Measurements from ENCODE around the gene GH2.
"Not testable (repeated sequence)": the region's sequence is repeated elsewhere in the genome, so short reads cannot be mapped to it uniquely, and the experiment has no call there.

The GH2 gene

DNA sequence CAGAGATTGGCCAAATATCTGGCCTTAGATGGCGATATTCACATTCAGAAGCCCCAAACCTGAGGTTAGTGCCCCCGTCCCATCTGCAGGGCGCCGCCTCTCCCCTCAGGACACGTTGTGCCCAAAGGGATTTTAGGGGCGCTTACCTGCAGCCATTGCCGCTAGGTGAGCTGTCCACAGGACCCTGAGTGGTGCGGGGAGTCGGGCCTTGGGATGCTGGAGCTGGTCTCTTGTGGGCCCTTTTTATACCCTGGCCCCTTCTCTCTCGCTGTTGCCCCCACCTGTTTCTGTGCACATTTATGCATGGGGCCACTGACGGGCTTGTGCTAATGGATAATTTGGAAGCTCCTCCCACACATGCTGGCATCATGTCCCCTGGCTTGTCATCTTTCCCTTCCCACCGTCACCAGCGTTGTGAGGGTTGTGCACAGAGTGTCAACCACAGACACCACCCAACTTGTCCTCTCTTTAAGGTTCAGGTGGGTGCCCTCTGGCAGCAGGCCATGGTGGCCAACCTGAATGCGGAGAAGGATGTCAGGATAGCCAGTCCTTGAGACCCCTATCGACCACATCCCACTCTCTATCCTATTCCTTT is 29.4 kb upstream of the GH2 start, which contains the start of gene CSHL1:
Gene CSHL1, minus strand, starts transcription at position 218 of the 595 bp plus-strand sequence. Its CDS starts 62 bp downstream, at position 156.
- DNase-seq (ENCODE audit: low read depth), result no peak

DNA sequence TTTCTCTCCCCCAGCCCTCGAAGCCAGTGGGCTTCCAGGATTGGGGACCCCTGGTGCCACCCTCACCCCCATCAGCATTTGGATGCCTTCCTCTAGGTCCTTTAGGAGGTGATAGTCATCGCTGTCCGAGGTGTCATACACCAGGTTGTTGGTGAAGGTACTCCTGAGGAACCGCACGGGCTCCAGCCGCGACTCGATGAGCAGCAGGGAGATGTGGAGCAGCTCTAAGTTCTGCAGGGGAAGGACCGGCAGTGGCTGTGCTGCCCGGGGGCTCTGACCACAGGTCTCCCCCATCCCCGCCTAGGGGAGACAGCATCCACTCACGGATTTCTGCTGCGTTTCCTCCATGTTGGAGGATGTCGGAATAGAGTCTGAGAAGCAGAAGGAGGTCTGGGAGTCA is 28.4 kb upstream of the GH2 start:
- no peak for DNase-seq (ENCODE audit: low read depth)

DNA sequence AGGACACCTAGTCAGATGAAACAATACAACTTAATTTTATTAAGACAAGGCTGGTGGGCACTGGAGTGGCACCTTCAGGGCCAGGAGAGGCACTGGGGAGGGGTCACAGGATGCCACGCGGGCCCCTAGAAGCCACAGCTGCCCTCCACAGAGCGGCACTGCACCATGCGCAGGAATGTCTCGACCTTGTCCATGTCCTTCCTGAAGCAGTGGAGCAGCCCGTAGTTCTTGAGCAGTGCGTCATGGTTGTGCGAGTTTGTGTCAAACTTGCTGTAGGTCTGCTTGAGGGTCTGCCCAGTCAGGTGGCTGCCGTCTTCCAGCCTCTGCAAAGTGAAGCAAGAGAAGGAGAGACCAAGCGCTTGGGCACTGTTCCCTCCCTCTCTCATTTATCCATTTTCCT is 27.8 kb upstream of the GH2 start:
- DNase-seq (ENCODE audit: low read depth), result not testable (repeated sequence)

DNA sequence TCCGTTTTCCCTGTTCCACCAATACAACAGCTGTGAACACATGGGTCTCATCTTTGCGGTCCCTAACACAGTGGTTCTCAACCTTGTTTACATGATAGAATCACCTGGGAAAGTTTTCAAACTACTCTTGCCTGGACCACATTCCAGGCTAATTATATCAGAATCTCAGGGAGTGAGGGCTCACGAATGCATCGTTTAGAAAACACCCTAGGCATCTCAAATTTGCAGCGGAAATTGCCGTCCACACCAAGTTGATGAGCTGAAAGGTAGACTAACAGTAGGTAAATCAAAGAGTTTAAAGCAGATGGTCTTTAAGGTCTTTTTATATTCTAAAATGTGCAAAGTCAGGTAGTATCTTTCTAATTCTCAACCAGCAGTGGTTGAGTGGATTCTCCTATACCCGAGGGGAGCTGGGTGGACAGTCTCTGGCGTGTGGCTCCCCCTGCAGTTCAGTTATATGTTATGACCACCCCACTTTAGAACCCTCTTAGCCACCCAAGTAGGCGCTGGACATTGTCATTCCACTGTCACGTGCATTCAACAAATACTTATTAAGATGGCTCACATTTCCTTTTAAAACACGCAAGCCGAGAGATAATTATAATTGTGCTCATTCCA is 25.5 kb upstream of the GH2 start:
- not testable (repeated sequence) for DNase-seq (ENCODE audit: low read depth)

DNA sequence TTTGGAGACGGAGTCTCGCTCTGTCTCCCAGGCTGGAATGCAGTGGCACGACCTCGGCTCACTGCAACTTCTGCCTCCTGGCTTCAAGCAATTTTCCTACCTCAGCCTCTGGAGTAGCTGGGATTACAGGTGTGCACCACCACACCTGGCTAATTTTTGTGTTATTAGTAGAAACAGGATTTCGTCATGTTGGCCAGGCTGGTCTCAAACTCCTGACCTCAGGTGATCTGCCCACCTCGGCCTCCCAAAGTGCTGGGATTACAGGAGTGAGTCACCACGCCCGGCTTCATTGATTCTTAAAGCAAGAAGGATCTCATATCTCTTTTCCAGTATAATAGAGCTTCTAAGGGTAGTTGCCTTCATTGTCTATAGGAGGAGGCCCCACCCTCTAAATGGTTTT is 23.1 kb upstream of the GH2 start:
- DNase-seq (ENCODE audit: low read depth), result not testable (repeated sequence)

DNA sequence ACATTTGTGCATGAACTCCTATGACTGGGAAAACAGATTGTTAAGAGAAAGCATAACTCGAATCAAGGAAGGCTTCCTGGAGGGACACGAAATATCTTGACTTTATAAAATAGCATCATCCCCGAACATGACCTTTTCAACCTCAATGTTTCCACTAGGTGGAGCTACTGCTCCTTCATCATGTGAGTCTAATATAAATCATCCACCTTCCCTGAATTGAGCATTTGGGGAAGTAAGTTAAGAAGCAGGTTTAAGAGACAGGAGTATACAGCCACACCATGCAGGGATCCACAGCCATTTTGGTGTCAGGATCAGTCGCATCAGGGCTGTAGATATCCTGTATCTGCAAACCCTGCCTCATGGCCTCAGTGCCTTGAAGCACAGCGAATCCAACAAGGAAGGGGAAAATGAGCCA is 22.1 kb upstream of the GH2 start:
- DNase-seq (ENCODE audit: low read depth), result not testable (repeated sequence)

DNA sequence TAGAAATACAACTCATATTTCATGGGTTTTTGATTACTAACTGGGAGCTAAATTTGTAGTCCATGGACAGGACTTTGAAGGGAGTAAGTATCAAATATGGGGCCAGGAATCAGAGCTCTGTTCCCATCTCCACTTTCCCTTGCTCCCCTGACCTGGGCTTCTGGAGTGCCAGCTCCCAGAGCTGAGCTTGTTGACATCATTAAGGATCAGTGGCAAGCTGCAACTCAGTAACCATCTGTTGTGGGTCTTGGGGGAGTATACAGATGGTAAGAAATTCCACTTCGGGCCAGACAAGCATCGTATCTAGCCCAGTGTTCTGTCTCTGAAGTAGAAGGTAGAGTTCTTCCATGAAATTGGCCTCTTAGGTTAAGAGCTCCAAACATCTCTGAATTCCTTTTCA is 20.2 kb upstream of the GH2 start:
- not testable (repeated sequence) for DNase-seq (ENCODE audit: low read depth)

DNA sequence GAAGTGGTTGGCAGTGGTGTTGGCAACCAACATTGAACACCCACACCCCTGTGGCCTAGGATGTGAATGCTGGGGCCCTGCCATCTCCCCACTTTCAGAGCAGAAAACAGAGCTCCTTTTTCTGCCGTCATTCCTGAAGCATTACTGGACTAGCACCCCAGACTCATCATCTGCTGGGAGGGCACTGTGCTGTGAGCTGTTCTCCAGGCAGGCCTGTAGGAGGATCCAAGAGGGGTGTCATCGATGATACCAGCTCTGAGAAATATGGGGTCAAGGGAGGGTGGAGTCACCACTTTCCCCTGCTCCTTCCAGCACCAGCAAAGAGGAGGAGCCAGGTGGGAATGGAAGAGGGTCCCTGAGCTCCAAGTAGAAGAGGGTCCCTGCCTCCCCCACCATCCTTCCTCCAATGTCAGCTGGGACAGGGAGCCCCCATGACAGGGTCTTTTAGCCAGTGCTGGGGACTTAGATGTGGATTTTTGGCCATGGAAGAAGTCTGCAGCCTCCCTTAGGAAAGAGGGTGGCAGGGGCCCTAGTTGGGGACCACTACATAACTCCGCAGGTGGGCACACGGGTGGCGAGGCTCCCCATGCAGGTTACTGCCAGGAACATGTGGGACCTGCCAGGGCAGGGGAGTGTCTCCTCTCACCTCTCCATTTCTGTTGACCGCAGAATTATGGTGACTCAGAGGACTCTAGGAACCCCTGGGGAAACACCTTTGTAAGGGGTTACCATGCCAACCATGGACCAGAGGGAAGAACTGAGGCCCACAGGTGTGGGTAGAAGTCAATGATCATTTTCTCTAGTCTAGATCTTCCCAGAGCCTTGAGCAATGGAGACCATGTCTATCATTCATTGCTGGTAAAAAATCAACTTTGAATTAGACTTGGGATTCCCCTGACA is 17.4 kb upstream of the GH2 start:
- not testable (repeated sequence) for DNase-seq (ENCODE audit: low read depth)

DNA sequence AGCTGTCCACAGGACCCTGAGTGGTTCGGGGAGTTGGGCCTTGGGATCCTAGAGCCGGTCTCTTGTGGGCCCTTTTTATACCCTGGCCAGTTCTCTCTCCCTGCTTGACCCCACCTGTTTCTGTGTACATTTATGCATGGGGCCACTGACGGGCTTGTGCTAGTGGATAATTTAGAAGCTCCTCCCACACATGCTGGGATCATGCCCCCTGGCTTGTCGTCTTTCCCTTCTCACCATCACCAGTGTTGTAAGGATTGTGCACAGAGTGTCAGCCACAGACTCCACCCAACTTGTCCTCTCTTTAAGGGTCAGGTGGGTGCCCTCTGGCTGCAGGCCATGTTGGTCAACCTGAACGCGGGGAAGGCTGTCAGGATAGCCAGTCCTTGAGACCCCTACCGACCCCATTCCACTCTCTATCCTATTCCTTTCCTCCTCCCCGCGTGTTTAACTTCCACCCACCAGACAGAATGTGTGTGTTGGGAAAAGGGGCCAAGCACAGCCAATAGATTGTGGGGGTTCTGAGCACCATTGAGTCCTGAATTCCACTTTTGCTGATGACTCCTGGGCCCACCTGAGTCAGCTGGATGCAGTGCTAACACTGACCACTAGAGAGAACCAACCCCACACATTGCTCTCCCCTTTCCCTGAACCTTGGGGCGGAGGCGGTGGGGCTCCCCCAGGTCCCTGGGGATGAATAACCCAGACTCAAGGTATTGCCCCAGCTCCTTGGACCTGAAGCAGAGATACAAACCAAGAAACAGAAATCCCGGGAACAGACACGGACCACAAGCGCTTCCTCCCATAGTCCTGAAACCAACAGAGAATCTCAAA is 15.0 kb upstream of the GH2 start, which contains the start of gene CSH1:
Gene CSH1, minus strand, starts transcription at position 51 of the 831 bp plus-strand sequence. CDS start 63 bp downstream, outside the sequence.
- DNase-seq (ENCODE audit: low read depth), result not testable (repeated sequence)

DNA sequence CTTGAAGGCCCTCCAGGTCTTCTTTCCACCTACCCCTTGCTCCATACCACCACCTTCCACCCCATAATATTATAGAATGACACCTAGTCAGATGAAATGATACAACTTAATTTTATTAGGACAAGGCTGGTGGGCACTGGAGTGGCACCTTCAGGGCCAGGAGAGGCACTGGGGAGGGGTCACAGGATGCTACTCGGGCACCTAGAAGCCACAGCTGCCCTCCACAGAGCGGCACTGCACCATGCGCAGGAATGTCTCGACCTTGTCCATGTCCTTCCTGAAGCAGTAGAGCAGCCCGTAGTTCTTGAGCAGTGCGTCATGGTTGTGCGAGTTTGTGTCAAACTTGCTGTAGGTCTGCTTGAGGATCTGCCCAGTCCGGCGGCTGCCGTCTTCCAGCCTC is 13.1 kb upstream of the GH2 start:
- DNase-seq (ENCODE audit: low read depth), result not testable (repeated sequence)

DNA sequence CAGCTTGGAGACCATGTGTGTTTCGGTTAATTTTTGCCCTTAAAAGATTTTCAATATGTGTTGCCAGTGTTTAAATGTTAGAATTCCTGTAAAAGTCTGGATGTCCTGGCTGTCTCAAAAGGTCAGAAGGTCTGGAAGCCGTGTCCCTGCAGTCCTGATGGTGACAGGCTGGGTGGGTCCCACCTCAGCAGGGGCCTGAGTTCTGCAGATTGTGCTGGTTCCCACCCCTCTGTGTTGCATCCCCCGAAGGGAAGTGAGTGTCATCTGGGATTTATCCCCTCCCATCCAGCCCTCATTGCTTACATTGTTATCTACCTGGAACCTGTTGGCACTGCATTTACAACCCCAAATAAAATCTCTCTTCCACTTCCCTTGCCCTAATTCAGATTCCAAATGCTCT is 12.3 kb upstream of the GH2 start:
- not testable (repeated sequence) for DNase-seq (ENCODE audit: low read depth)

DNA sequence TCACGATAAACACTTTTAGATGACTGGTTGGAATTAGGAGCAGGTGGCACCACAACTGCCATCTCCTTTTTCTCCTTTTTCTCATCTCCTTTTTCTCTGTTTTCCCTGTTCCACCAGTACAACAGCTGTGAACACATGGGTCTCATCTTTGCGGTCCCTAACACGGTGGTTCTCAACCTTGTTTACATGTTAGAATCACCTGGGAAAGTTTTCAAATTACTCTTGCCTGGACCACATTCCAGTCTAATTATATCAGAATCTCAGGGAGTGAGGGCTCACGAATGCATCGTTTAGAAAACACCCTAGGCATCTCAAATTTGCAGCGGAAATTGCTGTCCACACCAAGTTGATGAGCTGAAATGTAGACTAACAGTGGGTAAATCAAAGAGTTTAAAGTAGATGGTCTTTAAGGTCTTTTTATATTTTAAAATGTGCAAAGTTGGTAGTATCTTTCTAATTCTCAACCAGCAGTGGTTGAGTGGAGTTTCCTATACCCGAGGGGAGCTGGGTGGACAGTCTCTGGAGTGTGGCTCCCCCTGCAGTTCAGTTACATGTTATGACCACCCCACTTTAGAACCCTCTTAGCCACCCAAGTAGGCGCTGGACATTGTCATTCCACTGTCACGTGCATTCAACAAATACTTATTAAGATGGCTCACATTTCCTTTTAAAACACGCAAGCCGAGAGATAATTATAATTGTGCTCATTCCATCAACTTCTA is 10.7 kb upstream of the GH2 start:
- not testable (repeated sequence) for DNase-seq (ENCODE audit: low read depth)

DNA sequence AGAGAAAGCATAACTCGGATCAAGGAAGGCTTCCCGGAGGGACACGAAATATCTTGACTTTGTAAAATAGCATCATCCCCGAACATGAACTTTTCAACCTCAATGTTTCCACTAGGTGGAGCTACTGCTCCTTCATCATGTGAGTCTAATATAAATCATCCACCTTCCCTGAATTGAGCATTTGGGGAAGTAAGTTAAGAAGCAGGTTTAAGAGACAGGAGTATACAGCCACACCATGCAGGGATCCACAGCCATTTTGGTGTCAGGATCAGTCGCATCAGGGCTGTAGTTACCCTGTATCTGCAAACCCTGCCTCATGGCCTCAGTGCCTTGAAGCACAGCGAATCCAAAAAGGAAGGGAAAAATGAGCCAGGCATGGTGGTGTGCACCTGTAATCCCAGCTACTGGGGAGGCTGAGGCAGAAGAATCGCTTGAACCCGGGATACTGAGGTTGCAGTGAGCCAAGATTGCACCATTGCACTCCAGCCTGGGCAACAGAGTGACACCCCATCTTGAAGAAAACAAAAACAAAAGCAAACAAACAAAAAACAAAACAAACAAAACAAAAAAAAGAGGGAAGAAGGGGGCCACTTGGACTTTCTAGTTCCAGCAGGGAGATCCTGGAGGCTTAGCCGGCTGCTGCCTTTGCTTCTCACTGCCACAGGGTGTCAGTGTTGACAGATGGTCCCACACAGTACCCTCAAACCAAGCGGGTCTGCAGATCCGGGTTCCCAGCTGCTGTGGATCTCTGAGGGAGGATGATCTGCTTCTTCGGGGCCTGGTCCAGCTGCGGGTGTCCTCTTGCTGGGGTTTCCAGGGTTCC is 7.5 kb upstream of the GH2 start:
- not testable (repeated sequence) for DNase-seq (ENCODE audit: low read depth)

DNA sequence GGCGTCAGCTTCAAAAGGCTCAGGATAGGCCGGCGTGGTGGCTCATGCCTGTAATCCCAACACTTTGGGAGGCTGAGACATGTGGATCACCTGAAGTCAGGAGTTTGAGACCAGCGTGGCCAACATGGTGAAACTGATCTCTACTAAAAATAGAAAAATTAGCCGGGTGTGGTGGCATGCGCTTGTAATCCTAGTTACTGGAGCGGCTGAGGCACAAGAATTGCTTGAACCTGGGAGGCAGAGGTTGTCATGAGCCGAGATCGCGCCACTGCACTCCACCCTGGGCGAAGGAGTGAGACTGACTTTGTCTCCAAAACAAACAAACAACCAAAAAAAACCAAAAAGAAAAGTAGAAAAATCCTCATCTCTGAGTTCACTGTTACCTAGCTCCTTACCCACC is 3.4 kb upstream of the GH2 start:
- not testable (repeated sequence) for DNase-seq (ENCODE audit: low read depth)

DNA sequence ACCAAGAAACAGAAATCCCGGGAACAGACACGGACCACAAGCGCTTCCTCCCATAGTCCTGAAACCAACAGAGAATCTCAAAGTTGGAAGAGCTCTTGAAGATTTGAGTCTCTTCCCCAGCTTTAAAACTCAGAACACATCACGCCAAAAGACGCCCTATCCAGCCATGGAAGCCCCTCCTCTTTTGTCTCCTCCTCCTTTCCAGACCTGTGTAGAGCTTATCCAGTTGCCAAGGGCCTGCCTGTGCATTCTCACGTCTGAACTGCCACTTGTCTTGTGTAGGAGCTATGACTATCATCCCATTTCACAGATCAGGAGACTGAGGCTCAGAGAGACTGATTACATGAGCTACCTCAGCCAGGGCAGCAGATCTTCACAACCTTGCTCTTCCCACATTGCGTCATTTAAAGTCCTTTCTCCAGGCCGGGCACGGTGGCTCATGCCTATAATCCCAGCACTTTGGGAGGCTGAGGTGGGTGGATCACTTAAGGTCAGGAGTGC is 932 bp upstream of the GH2 start:
- not testable (repeated sequence) for DNase-seq (ENCODE audit: low read depth)

DNA sequence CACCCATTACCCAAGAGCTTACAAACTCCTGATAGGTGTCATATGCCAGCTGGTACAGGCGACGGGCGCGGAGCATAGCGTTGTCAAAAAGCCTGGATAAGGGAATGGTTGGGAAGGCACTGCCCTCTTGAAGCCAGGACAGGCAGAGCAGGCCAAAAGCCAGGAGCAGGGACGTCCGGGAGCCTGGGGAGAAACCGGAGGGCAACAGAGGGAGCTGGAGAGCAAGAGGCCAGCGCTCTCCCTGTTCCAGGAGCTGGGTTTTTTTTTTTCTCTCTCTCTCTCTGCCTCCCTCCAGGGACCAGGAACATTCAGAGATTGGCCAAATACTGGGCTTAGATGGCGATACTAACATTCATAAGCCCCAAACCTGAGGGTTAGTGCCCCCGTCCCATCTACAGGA is 407 bp downstream of the GH2 start:
- DNase-seq (ENCODE audit: low read depth), result not testable (repeated sequence)

DNA sequence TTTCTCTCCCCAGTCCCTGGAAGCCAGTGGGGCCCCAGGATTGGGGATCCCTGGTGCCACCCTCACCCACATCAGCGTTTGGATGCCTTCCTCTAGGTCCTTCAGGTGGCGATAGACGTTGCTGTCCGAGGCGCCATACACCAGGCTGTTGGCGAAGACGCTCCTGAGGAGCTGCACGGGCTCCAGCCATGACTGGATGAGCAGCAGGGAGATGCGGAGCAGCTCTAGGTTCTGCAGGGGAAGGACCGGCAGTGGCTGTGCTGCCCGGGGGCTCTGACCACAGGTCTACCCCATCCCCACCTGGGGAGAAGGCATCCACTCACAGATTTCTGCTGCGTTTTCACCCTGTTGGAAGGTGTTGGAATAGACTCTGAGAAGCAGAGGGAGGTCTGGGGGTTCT is 1.0 kb downstream of the GH2 start:
- DNase-seq (ENCODE audit: low read depth), result no peak

DNA sequence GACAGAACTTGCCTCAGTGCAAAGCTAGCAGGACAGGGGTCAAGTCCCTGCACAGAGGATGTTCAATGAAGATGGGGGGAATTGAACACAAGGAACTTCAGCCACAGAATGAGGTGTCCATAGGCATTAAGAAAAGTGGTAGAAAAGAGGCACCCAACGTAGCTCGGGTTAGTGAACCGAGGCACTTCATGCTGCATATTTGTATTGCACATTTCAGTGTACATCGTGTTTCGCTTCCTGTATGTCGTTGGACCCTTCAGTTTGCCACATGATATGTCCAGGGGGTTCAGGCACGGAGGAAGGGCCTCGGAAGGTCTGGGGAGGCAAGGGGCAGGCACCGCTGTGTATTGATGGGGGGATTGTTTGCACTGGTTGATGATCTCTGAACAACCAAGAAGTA is 3.3 kb downstream of the GH2 start:
- DNase-seq (ENCODE audit: low read depth), result not testable (repeated sequence)

DNA sequence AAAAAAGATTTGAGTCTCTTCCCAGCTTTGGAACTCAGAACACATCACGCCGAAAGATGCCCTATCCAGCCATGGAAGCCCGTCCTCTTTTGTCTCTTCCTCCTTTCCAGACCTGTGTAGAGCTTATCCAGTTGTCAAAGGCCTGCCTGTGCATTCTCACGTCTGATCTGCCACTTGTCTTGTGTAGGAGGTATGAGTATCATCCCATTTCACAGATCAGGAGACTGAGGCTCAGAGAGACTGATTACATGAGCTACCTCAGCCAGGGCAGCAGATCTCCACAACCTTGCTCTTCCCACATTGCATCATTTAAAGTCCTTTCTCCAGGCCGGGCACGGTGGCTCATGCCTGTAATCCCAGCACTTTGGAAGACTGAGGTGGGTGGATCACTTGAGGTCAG is 7.1 kb downstream of the GH2 start:
- DNase-seq (ENCODE audit: low read depth), result not testable (repeated sequence)

DNA sequence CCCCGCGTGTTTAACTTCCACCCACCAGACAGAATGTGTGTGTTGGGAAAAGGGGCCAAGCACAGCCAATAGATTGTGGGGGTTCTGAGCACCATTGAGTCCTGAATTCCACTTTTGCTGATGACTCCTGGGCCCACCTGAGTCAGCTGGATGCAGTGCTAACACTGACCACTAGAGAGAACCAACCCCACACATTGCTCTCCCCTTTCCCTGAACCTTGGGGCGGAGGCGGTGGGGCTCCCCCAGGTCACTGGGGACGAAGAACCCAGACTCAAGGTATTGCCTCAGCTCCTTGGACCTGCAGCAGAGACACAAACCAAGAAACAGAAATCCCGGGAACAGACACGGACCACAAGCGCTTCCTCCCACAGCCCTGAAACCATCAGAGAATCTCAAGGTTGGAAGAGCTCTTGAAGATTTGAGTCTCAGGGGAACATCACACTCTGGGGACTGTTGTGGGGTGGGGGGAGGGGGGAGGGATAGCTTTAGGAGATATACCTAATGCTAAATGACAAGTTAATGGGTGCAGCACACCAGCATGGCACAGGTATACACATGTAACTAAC is 7.6 kb downstream of the GH2 start:
- not testable (repeated sequence) for DNase-seq (ENCODE audit: low read depth)
